K562 (cell line): ENCODE data around the gene SPAG7. TPM values are rescaled to one million over a fixed set of nuclear protein-coding genes. Genes with fewer than 3 reads are reported as not detected.

Source experiments
- BHLHE40 ChIP-seq: IDR thresholded peaks from 2 replicates; pipeline ENCODE4 v1.6.1; 2011; ENCODE audit warnings: low read length, improper control_type of control experiment
- DIDO1 ChIP-seq: fragments of 450-650 bp; IDR thresholded peaks from 2 replicates; pipeline ENCODE4 v1.6.1; 2016; ENCODE audit warnings: low read depth, missing biosample characterization, missing genetic modification characterization
- E2F3 ChIP-seq: fragments of 250-450 bp; sonication (Bioruptor Pico); IDR thresholded peaks from 2 replicates; pipeline ENCODE4 v1.4.0; 2020; ENCODE audit warnings: mild to moderate bottlenecking
- EP400 ChIP-seq: fragments of 450-650 bp; IDR thresholded peaks from 2 replicates; pipeline ENCODE4 v1.6.1; 2017; ENCODE audit warnings: antibody characterized with exemption, mild to moderate bottlenecking, moderate library complexity
- KAT8 ChIP-seq: fragments of 450-650 bp; IDR thresholded peaks from 2 replicates; pipeline ENCODE4 v1.6.1; 2016; ENCODE audit warnings: low read depth, mild to moderate bottlenecking
- RAD21 ChIP-seq, 2 experiments: fragments of 250-450 bp in 1 of 2; fragments of 450-650 bp in 1 of 2; sonication (Bioruptor Pico) in 1 of 2; formaldehyde crosslinking in 1 of 2; IDR thresholded peaks in 1 of 2; conservative IDR thresholded peaks in 1 of 2; 2 replicates each; pipeline versions ENCODE4 v1.4.0 to v1.8.0; 2020 to 2022; ENCODE audit warnings: mild to moderate bottlenecking in 2 of 2, moderate library complexity in 1 of 2
- TCFL5 ChIP-seq: fragments of 250-450 bp; sonication (Bioruptor Pico); conservative IDR thresholded peaks from 2 replicates; pipeline ENCODE4 v1.6.1; 2021; ENCODE audit warnings: mild to moderate bottlenecking, moderate library complexity, matching md5 sums
- ZBTB7A ChIP-seq: IDR thresholded peaks from 2 replicates; pipeline ENCODE4 v1.6.1; 2011; ENCODE audit warnings: low read depth, mild to moderate bottlenecking, low read length, moderate library complexity, borderline replicate concordance; ENCODE audit not compliant: control insufficient read depth
- ZNF197 ChIP-seq: fragments of 200-800 bp; sonication (Bioruptor generic); IDR thresholded peaks from 2 replicates; pipeline ENCODE4 v1.6.1; 2016; ENCODE audit warnings: low read depth, missing genetic modification characterization, missing compliant biosample characterization
- ZNF384 ChIP-seq: IDR thresholded peaks from 2 replicates; pipeline ENCODE4 v1.6.1; 2012; ENCODE audit warnings: low read depth, low read length, improper control_type of control experiment
- ZNF57 ChIP-seq: fragments of 450-650 bp; formaldehyde crosslinking; IDR thresholded peaks from 2 replicates; pipeline ENCODE4 v1.4.0; 2020; ENCODE audit warnings: mild to moderate bottlenecking, moderate library complexity
- ZNF583 ChIP-seq: fragments of 250-450 bp; sonication (Bioruptor Pico); IDR thresholded peaks from 2 replicates; pipeline ENCODE4 v1.4.0; 2020
- polyA plus RNA-seq, 8 experiments: library from polyadenylated mRNA; depleted of rRNA in 4 of 8; stranded (reverse) in 5 of 8; unstranded in 3 of 8; fragments of >200 nt; fragmentation: Nextera tagmentation in 2 of 8; fragmentation: Illumina TruSeq in 1 of 8; extraction: Ambion mirVana in 2 of 8; extraction: Trizol in 1 of 8; gene quantifications; 2 replicates each; pipeline versions ENCODE4 v1.2.1 to v1.2.3, GENCODE V29; 2011 to 2014; ENCODE audit warnings: inconsistent platforms in 1 of 8, missing spikeins in 1 of 8
- total RNA-seq, 7 experiments: library from RNA; depleted of rRNA in 6 of 7; stranded (reverse); fragments of >200 nt in 6 of 7; fragmentation: Illumina TruSeq in 2 of 7; extraction: Trizol in 2 of 7; gene quantifications; 2 replicates each; pipeline versions ENCODE4 v1.2.1 to v1.2.3, GENCODE V29; 2011 to 2021; ENCODE audit warnings: low replicate concordance in 1 of 7
- TF ChIP-seq, protein P1 (sequence below), 2 experiments: fragments of 200-800 bp in 1 of 2; sonication (Bioruptor generic) in 1 of 2; sonication (generic) in 1 of 2; formaldehyde crosslinking in 1 of 2; IDR thresholded peaks in 1 of 2; conservative IDR thresholded peaks in 1 of 2; 2 replicates each; pipeline versions ENCODE4 v1.5.0 to v1.6.1; 2016 to 2020; ENCODE audit warnings: missing compliant biosample characterization in 1 of 2, missing genetic modification characterization in 1 of 2, missing genetic modification reagents in 1 of 2
- TF ChIP-seq, protein P2 (sequence below), 2 experiments: IDR thresholded peaks; 2 replicates each; pipeline ENCODE4 v1.6.1; 2011; ENCODE audit warnings: borderline replicate concordance in 1 of 2, control low read depth in 1 of 2, low read depth in 1 of 2, low read length in 1 of 2, mild to moderate bottlenecking in 1 of 2, mixed read lengths in 1 of 2, moderate library complexity in 1 of 2; ENCODE audit not compliant: insufficient read depth in 1 of 2, insufficient read length in 1 of 2, poor library complexity in 1 of 2, severe bottlenecking in 1 of 2; ENCODE audit errors: extremely low read depth in 1 of 2
- TF ChIP-seq, protein P3 (sequence below), 3 experiments: fragments of 200-800 bp in 1 of 3; sonication (Bioruptor generic) in 1 of 3; sonication (generic) in 1 of 3; formaldehyde crosslinking in 1 of 3; IDR thresholded peaks; 2 replicates each; pipeline versions ENCODE4 v1.6.1 to v1.8.0; 2016 to 2022; ENCODE audit warnings: mild to moderate bottlenecking in 2 of 3, missing compliant biosample characterization in 2 of 3, missing genetic modification characterization in 2 of 3, missing genetic modification reagents in 1 of 3
- TF ChIP-seq, protein P4 (sequence below): fragments of 450-650 bp; IDR thresholded peaks from 2 replicates; pipeline ENCODE4 v1.6.1; 2018; ENCODE audit not compliant: partially characterized antibody

Gene SPAG7
- total and polyA plus RNA-seq, 9 of the 15 experiments (the other 6 are each of a cell fraction or from before 2014, with no cell fraction given) = 5.6 to 53.5 (median 36.3) TPM

DNA sequence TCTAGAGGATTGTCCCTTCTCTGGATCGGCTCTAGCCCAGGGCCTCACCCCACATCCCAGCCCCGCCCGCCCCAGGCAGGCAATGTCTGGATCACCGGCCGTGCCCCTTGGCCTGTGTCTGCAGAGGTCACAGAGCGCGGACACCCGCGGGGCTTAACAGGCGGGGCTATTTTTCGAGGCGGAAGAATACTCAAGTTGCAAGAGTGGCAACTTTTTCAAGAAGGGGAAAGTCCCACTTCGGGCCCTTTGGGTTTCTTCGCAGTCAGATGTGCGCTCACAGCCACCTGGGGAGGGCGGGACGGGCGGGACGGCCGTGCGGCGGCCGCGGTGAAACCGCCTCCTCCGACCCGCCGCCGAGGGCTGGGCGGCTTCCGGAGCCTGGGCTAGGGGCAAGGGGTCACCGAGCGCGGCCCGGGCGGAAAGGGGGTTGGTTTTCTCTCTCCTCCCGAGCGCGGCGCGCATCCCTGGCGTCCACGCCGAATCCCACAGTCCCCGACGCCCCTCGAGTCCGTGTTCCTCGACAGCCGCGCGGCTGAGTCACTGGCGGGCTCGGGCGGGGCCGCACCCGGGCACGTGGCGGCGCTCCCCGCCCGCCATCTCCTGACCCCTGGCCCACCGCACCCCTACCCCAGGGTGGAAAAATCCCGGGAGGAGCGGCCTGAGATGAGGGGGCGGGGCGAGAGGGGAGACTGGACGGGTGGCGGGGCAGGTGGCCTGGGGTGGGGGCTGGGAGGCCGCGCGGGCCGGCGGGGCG is 18.1 kb downstream of the SPAG7 start (continued):
- TF ChIP-seq, protein P1, sequence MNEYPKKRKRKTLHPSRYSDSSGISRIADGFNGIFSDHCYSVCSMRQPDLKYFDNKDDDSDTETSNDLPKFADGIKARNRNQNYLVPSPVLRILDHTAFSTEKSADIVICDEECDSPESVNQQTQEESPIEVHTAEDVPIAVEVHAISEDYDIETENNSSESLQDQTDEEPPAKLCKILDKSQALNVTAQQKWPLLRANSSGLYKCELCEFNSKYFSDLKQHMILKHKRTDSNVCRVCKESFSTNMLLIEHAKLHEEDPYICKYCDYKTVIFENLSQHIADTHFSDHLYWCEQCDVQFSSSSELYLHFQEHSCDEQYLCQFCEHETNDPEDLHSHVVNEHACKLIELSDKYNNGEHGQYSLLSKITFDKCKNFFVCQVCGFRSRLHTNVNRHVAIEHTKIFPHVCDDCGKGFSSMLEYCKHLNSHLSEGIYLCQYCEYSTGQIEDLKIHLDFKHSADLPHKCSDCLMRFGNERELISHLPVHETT (CRISPR knock-in tag; conservative IDR thresholded peaks at IDR 0.05 in 1 of 2, IDR thresholded peaks at IDR 0.05 in 1 of 2) = peak in 1 of 2 experiments; percentile 91; a peak in 2 of 4 replicates
- TF ChIP-seq, protein P2, sequence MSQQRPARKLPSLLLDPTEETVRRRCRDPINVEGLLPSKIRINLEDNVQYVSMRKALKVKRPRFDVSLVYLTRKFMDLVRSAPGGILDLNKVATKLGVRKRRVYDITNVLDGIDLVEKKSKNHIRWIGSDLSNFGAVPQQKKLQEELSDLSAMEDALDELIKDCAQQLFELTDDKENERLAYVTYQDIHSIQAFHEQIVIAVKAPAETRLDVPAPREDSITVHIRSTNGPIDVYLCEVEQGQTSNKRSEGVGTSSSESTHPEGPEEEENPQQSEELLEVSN (IDR thresholded peaks at IDR 0.05; ENCODE audit: borderline replicate concordance in 1 of 2, extremely low read depth in 1 of 2, insufficient read depth in 1 of 2, insufficient read length in 1 of 2, low read depth in 1 of 2, low read length in 1 of 2, poor library complexity in 1 of 2, severe bottlenecking in 1 of 2) = peak; percentile 90 to 95
- TF ChIP-seq TCFL5 (CRISPR knock-in tag) = no peak
- 0 out of 2 replicates have a peak, but pooled peaks have one; percentile 62 for TF ChIP-seq ZNF197
- no peak for TF ChIP-seq ZNF57 (CRISPR knock-in tag)
- TF ChIP-seq, protein P3, sequence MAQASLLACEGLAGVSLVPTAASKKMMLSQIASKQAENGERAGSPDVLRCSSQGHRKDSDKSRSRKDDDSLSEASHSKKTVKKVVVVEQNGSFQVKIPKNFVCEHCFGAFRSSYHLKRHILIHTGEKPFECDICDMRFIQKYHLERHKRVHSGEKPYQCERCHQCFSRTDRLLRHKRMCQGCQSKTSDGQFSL (CRISPR knock-in tag; IDR thresholded peaks at IDR 0.05) = no peak
- TF ChIP-seq, protein P3 (tag; IDR thresholded peaks at IDR 0.05) = no peak
- peak; percentile 69 for TF ChIP-seq BHLHE40
- TF ChIP-seq KAT8 = no peak
- TF ChIP-seq E2F3 = 0 out of 2 replicates have a peak, but pooled peaks have one; percentile 33
- peak; percentile 79; the same call in 1 of the 2 replicates for TF ChIP-seq EP400
- peak; percentile 76; the same call in 1 of the 2 replicates for TF ChIP-seq ZBTB7A
- TF ChIP-seq, protein P4, sequence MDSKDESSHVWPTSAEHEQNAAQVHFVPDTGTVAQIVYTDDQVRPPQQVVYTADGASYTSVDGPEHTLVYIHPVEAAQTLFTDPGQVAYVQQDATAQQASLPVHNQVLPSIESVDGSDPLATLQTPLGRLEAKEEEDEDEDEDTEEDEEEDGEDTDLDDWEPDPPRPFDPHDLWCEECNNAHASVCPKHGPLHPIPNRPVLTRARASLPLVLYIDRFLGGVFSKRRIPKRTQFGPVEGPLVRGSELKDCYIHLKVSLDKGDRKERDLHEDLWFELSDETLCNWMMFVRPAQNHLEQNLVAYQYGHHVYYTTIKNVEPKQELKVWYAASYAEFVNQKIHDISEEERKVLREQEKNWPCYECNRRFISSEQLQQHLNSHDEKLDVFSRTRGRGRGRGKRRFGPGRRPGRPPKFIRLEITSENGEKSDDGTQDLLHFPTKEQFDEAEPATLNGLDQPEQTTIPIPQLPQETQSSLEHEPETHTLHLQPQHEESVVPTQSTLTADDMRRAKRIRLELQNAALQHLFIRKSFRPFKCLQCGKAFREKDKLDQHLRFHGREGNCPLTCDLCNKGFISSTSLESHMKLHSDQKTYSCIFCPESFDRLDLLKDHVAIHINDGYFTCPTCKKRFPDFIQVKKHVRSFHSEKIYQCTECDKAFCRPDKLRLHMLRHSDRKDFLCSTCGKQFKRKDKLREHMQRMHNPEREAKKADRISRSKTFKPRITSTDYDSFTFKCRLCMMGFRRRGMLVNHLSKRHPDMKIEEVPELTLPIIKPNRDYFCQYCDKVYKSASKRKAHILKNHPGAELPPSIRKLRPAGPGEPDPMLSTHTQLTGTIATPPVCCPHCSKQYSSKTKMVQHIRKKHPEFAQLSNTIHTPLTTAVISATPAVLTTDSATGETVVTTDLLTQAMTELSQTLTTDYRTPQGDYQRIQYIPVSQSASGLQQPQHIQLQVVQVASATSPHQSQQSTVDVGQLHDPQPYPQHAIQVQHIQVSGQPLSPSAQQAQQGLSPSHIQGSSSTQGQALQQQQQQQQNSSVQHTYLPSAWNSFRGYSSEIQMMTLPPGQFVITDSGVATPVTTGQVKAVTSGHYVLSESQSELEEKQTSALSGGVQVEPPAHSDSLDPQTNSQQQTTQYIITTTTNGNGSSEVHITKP = peak; percentile 95
- TF ChIP-seq RAD21 (CRISPR knock-in tag; conservative IDR thresholded peaks at IDR 0.05 in 1 of 2, IDR thresholded peaks at IDR 0.05 in 1 of 2) = no peak
- no peak for TF ChIP-seq DIDO1
- no peak for TF ChIP-seq ZNF384
- 0 out of 2 replicates have a peak, but pooled peaks have one; percentile 8 for TF ChIP-seq ZNF583 (CRISPR knock-in tag)
